GM19395 (cell line): Measurements from ENCODE around the gene NDUFC1.

Experiments used
- ATAC-seq: cut with Tn5 transposase; IDR thresholded peaks from one replicate; pipeline ENCODE4 v1.9.1; 2021; ENCODE audit warnings: mild to moderate bottlenecking, moderate library complexity; ENCODE audit not compliant: unreplicated experiment

The NDUFC1 gene

DNA sequence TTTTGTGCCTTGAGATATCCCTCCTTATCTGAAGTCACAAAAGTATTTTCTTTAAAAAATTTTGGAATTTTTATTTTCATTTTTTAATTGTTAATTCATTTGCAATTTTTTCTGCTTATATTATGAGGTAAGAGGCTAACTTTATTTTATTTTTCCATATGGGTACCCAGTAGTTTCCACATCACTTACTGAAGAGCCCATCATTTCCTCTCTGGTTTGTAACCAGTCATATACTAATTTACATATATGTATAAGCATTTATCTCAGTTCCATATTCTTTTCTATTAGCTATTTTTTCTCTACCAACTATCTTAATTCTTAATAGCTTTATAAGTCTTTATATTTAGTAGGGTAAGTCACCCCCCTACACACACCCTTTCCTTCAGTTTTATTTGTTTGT is 49.2 kb downstream of the NDUFC1 start:
- ATAC-seq = no peak

DNA sequence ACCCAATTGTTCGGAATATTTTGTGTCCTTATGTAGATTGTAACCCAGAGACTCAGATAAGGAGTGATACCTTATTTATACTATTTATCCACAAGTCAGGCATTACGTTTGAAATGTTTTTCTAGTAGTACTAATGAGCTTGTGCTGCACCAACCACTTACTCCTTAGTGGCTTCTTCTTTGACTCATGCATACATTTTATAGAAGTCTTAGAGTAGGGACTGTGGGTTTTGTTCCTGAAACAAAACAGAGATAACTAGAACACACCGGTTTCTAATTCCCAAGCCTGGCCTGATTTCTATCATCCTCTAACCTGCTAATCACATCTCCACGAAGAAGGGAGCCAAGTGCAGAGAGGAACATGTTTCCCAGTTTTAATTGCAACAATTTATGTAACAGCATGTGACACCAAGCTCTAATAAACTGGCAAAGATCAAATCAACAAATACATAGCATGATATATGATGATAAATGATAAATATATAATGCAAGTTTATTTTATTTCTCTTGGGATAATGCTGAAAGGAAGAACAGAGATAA is 54.5 kb downstream of the NDUFC1 start:
- no peak for ATAC-seq

DNA sequence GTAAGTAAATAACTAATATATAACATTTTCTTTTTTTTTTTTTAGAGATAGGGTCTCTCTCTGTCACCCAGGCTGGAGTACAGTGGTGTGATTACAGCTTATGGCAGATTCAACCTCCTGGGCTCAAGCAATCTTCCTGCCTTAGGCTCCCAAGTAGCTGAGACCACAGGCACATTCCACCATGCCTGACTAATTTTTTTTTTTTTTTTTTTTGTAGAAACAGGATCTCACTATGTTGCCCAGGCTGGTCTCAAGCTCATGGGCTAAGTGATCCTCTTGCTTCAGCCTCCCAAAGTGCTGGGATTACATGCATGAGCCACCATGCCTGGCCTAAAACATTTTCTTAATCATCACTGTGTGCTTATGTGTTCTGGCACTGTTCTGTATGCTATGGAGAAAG is 55.0 kb downstream of the NDUFC1 start:
- ATAC-seq = no peak

DNA sequence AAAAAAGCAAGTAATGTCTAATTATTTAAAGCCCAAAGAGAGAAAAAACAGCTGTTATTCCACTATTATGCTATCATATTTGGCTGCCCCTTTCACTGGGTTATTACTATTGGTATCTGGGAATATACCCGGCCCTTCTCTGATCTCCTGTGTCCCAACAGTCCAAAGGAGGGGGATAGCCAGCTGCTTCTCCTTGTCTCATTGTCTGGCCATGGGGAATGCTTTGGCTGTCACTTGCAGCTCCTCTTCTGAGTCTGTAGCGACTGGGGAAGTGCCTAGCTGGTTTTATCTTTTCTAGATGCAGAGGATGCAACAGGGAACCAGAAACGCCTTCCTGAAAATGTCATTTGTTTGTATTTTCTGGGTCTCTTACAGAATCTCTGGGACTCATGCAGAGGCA is 56.1 kb downstream of the NDUFC1 start:
- ATAC-seq = no peak

DNA sequence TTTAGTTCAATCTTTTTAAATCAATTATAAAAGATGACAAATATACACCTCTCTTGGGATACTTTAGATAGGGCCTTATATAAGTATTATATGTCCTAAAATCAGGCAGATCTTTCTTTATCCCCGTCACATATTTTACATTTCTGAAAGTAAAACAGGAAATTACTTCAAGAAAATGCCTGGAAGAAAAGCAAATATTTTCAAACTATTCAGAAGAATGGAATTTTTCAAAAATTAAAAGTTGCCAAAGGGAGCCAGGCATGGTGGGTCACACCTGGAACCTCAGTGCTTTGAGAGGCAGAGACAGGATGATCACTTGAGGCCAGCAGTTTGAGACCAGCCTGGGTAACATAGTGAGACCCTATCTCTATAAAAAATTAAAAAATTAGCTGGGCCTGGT is 56.7 kb downstream of the NDUFC1 start:
- no peak for ATAC-seq

DNA sequence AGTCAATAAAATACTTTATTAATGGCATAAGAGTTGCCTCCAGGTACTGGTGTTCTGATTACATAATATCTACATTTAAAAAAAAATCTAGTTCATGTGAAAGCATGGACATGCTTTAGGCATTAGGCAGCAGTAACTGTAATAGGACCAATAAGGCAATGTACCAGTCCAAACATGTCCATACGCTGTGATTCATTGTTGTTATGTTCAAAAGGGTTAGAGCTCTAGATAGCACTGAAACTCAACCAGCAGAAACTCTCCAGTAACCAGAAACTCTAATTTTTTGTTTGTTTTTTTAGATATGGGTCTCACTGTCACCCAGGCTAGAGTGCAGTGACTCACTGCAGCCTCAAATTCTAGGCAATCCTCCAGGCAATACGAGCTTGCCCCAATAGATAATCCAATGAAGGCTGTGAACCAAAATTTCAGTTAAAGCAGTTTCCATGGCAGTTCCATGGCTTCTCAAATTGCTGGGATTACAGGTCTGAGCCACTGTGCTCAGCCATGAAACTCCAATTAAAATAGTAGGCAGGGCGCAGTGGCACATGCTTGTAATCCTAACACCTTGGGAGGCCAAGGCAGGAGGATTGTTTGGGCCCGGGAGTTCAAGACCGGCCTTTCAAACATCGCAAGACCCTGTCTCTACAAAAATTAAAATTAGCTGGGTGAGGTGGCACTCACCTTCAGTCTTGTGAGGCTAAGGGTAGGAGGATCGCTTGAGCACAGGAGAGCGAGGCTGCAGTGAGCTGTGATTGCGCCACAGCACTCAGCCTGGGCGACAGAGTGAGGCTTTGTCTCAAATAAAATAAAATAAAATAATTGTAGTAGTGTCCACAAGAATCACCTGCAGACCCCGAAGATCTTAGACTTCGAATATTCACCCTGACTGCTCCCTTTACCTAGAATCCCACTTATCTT is 58.6 kb downstream of the NDUFC1 start:
- no peak for ATAC-seq

DNA sequence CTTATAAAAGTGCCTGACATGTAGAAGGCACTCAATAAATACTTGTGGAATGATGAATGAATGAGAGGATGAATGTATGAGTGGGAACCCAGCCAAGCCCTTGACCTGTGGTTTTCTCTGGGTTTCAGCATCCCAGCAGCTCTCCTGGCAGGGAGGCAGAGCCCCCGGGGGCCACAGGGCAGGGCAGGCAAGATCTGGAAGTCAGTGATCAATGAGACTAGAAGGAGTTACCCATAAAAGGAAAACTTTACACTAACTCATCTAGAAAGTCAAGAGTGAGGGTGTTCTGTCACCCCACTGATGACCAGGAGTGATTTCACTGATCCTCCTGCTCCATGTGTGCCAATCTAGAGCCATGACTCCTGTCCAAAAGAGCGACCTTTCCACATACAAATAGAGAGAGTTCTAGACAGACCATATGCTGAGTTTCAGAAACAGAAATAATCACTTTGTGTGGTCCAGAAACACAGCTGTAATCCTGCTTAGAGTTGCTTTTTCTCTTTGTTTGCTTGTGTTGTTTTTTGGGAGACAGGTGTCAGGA is 59.7 kb downstream of the NDUFC1 start:
- ATAC-seq = no peak

DNA sequence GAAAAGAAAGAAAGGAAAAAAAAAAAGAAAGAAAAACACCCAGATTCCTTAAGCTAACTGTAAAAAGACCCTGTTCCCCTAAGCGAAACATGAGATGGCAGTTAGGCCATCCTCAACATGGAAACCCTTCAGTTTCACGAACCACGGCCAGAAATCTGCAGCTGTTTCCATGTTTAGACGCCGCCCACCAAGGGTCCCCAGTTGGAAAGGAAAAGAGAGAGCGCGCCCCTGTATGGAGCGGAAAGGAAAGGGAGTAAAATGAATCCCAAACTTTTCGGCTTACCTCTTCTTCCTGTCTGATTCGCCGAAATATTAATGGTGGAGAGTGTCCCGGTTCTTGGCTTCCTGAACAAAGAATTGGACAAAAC is 60.5 kb downstream of the NDUFC1 start:
- no peak for ATAC-seq

DNA sequence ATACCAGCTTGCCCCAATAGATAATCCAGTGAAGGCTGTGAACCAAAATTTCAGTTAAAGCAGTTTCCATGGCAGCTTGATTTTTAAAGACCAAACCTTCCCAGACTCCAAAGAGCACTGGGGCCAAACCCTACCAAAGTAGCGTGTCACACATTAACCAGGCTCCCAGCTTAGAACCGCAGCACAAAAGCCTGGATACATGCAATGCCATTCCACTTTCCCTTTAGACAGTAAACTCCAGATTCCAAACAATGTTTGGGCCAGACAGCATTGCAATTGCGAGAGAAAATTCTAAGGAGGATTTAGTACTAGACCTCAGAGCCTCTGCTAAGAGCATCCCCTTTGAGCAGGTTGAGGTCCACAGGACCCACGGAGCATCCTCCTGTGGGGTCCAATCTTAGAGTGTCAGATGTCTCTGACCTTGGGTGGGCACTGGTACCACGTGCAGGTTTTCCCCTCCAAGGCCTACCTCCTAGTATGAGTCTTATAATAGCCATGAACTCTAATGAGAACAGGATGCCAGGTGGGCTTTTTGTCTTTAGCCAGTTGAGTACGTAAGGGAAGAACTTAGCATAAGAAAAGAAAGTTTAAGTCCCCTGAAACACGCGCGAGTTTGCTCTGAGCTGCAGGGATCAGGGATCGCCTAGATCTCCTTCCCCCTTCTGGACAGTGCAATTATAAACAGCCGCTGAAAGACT is 61.0 kb downstream of the NDUFC1 start:
- no peak for ATAC-seq
